HCT116 (cell line): ENCODE data around the gene POLA1. TPM values are rescaled to one million over a fixed set of nuclear protein-coding genes. Genes with fewer than 3 reads are reported as not detected.

Experiments used
- ATAC-seq: fragments of 200-7000 bp; cut with Tn5 transposase; 2 replicates; pipeline ENCODE4 v1.9.1; 2020; ENCODE audit warnings: mild to moderate bottlenecking, moderate library complexity
- BruUV-seq: library from RNA; stranded (reverse); fragments of 400-500 nt; replicated peaks from 2 replicates; lab custom pipeline; 2021; lab: Mats Ljungman, UMichigan
- CTCF ChIA-PET: fragments of 300-600 bp; sonication (Branson Sonifier 250); formaldehyde crosslinking; loops from one replicate; lab custom pipeline; 2021; ENCODE audit warnings: antibody characterized with exemption; lab: Charles Lee
- POLR2A ChIA-PET: fragments of 300-600, 350-600 bp; sonication (Branson Sonifier 250); formaldehyde crosslinking; loops from one replicate; lab custom pipeline; 2021; ENCODE audit warnings: antibody characterized with exemption; lab: Charles Lee
- RAD21 ChIA-PET, 2 experiments: fragments of 300-600 bp; sonication (Branson Sonifier 250); formaldehyde crosslinking; loops; one replicate each; lab custom pipeline; 2023; ENCODE audit warnings: low total read pairs in 2 of 2; ENCODE audit not compliant: uncharacterized antibody in 2 of 2, unreplicated experiment in 2 of 2, low non-redundant PET in 1 of 2; lab: Charles Lee
- DNase-seq: peaks from one replicate; pipeline ENCODE4 v3.0.0-alpha.2; 2010; ENCODE audit warnings: low read depth, low spot score
- H2AFZ ChIP-seq: fragments of 200-600 bp; shearing (Covaris generic), sonication (generic); 2 replicates; pipeline ENCODE4 v1.6.1; 2017; ENCODE audit warnings: low read depth, mixed run types, mixed read lengths, antibody characterized with exemption, low read length; ENCODE audit not compliant: poor library complexity, severe bottlenecking
- H3K27ac ChIP-seq: 2 replicates; pipeline ENCODE4 v1.5.1; 2012; ENCODE audit warnings: low read depth, low read length
- H3K27me3 ChIP-seq: fragments of 200-600 bp; sonication (generic); 2 replicates; pipeline ENCODE4 v1.6.1; 2016; ENCODE audit warnings: mixed run types, low read length, mixed read lengths; ENCODE audit not compliant: insufficient read depth
- H3K36me3 ChIP-seq, 2 experiments: fragments of 200-500 bp in 1 of 2; fragments of 200-600 bp in 1 of 2; sonication (Bioruptor generic) in 1 of 2; sonication (generic) in 1 of 2; 2 replicates each; pipeline versions ENCODE4 v1.5.1 to v1.6.1; 2014 to 2016; ENCODE audit warnings: low read length in 2 of 2, inconsistent platforms in 1 of 2, mixed read lengths in 1 of 2, mixed run types in 1 of 2; ENCODE audit not compliant: insufficient read depth in 2 of 2, control insufficient read depth in 1 of 2
- H3K4me1 ChIP-seq, 2 experiments: fragments of 200-600 bp in 1 of 2; sonication (generic) in 1 of 2; 2 replicates each; pipeline versions ENCODE4 v1.5.1 to v1.6.1; 2012 to 2017; ENCODE audit warnings: low read length in 2 of 2, inconsistent platforms in 1 of 2, mild to moderate bottlenecking in 1 of 2, mixed read lengths in 1 of 2, mixed run types in 1 of 2, moderate library complexity in 1 of 2; ENCODE audit not compliant: insufficient read depth in 2 of 2, control insufficient read depth in 1 of 2
- H3K4me2 ChIP-seq: fragments of 200-600 bp; sonication (generic); 2 replicates; pipeline ENCODE4 v1.6.1; 2017; ENCODE audit warnings: mixed run types, low read length, mixed read lengths
- H3K4me3 ChIP-seq, 2 experiments: fragments of 200-600 bp in 1 of 2; sonication (generic) in 1 of 2; replicated peaks in 1 of 2; 2 replicates each; pipeline ENCODE4 v1.5.1; 2011 to 2016; ENCODE audit warnings: low read length in 2 of 2, control low read depth in 1 of 2, low read depth in 1 of 2, mild to moderate bottlenecking in 1 of 2, mixed read lengths in 1 of 2, mixed run types in 1 of 2
- H3K79me2 ChIP-seq: fragments of 200-600 bp; sonication (generic); 2 replicates; pipeline ENCODE4 v1.6.1; 2017; ENCODE audit warnings: mild to moderate bottlenecking, mixed run types, low read length, moderate library complexity, mixed read lengths; ENCODE audit not compliant: insufficient read depth
- H3K9ac ChIP-seq: fragments of 200-600 bp; sonication (generic); 2 replicates; pipeline ENCODE4 v1.6.1; 2016; ENCODE audit warnings: low read length, mixed read lengths
- H3K9me2 ChIP-seq: fragments of 200-600 bp; sonication (generic), shearing (Covaris generic); 2 replicates; pipeline ENCODE4 v1.6.1; 2017; ENCODE audit warnings: mixed run types, mild to moderate bottlenecking, moderate library complexity; ENCODE audit not compliant: insufficient read depth
- H3K9me3 ChIP-seq, 2 experiments: fragments of 200-500 bp in 1 of 2; fragments of 200-600 bp in 1 of 2; sonication (Bioruptor generic) in 1 of 2; sonication (generic) in 1 of 2; 2 replicates each; pipeline ENCODE4 v1.6.1; 2014 to 2017; ENCODE audit warnings: low read length in 2 of 2, mixed read lengths in 2 of 2, inconsistent platforms in 1 of 2, low read depth in 1 of 2, mild to moderate bottlenecking in 1 of 2, mixed run types in 1 of 2, moderate library complexity in 1 of 2; ENCODE audit not compliant: control insufficient read depth in 1 of 2, insufficient read depth in 1 of 2
- H4K20me1 ChIP-seq: fragments of 200-600 bp; sonication (generic), shearing (Covaris generic); 2 replicates; pipeline ENCODE4 v1.6.1; 2017; ENCODE audit warnings: mixed run types, mild to moderate bottlenecking, moderate library complexity; ENCODE audit not compliant: insufficient read depth
- EZH2 ChIP-seq: fragments of 200-600 bp; sonication (generic); IDR thresholded peaks from 2 replicates; pipeline ENCODE4 v1.6.1; 2017; ENCODE audit warnings: antibody characterized with exemption, mixed run types
- JUND ChIP-seq: IDR thresholded peaks from 2 replicates; pipeline ENCODE4 v1.6.1; 2012
- POLR2AphosphoS5 ChIP-seq: IDR thresholded peaks from 2 replicates; pipeline ENCODE4 v1.6.1; 2011; ENCODE audit warnings: mild to moderate bottlenecking, low read depth, low read length, moderate library complexity
- RAD21 ChIP-seq: IDR thresholded peaks from 2 replicates; pipeline ENCODE4 v1.6.1; 2012; ENCODE audit warnings: low read depth, mild to moderate bottlenecking
- SIN3A ChIP-seq: IDR thresholded peaks from 2 replicates; pipeline ENCODE4 v1.6.1; 2012; ENCODE audit warnings: low read depth
- YY1 ChIP-seq: IDR thresholded peaks from 2 replicates; pipeline ENCODE4 v1.6.1; 2011; ENCODE audit warnings: low read length, low read depth, moderate library complexity, mild to moderate bottlenecking; ENCODE audit not compliant: insufficient replicate concordance; ENCODE audit errors: extremely low read depth
- ZNF274 ChIP-seq: fragments of 200-500 bp; sonication (Bioruptor generic); IDR thresholded peaks from 2 replicates; pipeline ENCODE4 v1.6.1; 2014; ENCODE audit warnings: mild to moderate bottlenecking, low read depth, low read length, inconsistent platforms
- intact Hi-C: fragments of 100-400 bp; cut with micrococcal nuclease; formaldehyde crosslinking; loops from 2 replicates; pipeline ENCODE4 v1.10.0; 2022
- total RNA-seq: library from RNA; stranded (reverse); gene quantifications from one replicate; pipeline ENCODE4 v1.2.1, GENCODE V29; 2021; ENCODE audit not compliant: unreplicated experiment
- TF ChIP-seq, protein P1 (sequence below): IDR thresholded peaks from 2 replicates; pipeline ENCODE4 v1.6.1; 2012
- TF ChIP-seq, protein P2 (sequence below): IDR thresholded peaks from 2 replicates; pipeline ENCODE4 v1.6.1; 2011; ENCODE audit warnings: mild to moderate bottlenecking, low read length, moderate library complexity; ENCODE audit not compliant: insufficient replicate concordance; ENCODE audit errors: extremely low read depth
- TF ChIP-seq, protein P3 (sequence below): IDR thresholded peaks from 2 replicates; pipeline ENCODE4 v1.6.1; 2012; ENCODE audit warnings: low read depth

The POLA1 gene
- total RNA-seq, 1 experiment from 2014 or later: 27.0 TPM

DNA sequence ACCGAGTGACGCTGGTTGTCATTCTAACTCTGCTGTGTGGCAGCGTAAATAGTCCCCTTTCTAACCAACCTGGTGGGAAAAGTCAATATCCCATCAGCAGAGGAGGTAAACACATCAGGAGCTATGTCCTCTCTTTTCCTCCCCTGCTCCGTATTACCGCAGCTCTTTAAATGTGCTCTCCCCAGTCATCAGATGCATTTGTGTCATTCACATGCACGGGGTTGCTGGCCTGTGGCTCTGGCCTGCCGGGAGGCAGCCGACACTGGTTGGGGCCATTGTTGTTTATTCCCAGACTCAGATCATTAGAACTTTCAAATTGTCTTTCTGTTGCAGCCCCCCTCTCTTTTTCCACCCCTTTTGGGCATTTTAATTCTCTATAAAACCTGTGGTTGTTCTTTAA is 300.2 kb downstream of the POLA1 start:
- RAD21 ChIA-PET: no interaction called here
- no peaks in the 10 kb centered on the region for H3K36me3 ChIP-seq
- BruUV-seq: no TSS peak
- H3K27ac ChIP-seq: no peak overlapping the region
- H3K27me3 ChIP-seq: no peaks in the 10 kb centered on the region
- ATAC-seq: no peak
- no peak overlapping the region for H3K4me2 ChIP-seq
- no peak overlapping the region for H3K9ac ChIP-seq
- POLR2A ChIA-PET: no interaction called here
- TF ChIP-seq POLR2AphosphoS5 (no peak), EZH2 (no peak), YY1 (no peak), SIN3A (no peak), JUND (no peak), RAD21 (no peak), ZNF274 (no peak)
- TF ChIP-seq, protein P1, sequence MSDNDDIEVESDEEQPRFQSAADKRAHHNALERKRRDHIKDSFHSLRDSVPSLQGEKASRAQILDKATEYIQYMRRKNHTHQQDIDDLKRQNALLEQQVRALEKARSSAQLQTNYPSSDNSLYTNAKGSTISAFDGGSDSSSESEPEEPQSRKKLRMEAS: no peak
- TF ChIP-seq, protein P2, sequence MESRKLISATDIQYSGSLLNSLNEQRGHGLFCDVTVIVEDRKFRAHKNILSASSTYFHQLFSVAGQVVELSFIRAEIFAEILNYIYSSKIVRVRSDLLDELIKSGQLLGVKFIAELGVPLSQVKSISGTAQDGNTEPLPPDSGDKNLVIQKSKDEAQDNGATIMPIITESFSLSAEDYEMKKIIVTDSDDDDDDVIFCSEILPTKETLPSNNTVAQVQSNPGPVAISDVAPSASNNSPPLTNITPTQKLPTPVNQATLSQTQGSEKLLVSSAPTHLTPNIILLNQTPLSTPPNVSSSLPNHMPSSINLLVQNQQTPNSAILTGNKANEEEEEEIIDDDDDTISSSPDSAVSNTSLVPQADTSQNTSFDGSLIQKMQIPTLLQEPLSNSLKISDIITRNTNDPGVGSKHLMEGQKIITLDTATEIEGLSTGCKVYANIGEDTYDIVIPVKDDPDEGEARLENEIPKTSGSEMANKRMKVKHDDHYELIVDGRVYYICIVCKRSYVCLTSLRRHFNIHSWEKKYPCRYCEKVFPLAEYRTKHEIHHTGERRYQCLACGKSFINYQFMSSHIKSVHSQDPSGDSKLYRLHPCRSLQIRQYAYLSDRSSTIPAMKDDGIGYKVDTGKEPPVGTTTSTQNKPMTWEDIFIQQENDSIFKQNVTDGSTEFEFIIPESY: no peak
- TF ChIP-seq, protein P3, sequence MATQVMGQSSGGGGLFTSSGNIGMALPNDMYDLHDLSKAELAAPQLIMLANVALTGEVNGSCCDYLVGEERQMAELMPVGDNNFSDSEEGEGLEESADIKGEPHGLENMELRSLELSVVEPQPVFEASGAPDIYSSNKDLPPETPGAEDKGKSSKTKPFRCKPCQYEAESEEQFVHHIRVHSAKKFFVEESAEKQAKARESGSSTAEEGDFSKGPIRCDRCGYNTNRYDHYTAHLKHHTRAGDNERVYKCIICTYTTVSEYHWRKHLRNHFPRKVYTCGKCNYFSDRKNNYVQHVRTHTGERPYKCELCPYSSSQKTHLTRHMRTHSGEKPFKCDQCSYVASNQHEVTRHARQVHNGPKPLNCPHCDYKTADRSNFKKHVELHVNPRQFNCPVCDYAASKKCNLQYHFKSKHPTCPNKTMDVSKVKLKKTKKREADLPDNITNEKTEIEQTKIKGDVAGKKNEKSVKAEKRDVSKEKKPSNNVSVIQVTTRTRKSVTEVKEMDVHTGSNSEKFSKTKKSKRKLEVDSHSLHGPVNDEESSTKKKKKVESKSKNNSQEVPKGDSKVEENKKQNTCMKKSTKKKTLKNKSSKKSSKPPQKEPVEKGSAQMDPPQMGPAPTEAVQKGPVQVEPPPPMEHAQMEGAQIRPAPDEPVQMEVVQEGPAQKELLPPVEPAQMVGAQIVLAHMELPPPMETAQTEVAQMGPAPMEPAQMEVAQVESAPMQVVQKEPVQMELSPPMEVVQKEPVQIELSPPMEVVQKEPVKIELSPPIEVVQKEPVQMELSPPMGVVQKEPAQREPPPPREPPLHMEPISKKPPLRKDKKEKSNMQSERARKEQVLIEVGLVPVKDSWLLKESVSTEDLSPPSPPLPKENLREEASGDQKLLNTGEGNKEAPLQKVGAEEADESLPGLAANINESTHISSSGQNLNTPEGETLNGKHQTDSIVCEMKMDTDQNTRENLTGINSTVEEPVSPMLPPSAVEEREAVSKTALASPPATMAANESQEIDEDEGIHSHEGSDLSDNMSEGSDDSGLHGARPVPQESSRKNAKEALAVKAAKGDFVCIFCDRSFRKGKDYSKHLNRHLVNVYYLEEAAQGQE: no peak
- no peaks in the 10 kb centered on the region for H4K20me1 ChIP-seq
- CTCF ChIA-PET: no interaction called here
- no peak overlapping the region for H3K4me3 ChIP-seq
- no peaks in the 10 kb centered on the region for H3K9me2 ChIP-seq
- no peaks in the 10 kb centered on the region for H3K9me3 ChIP-seq
- H3K4me1 ChIP-seq: no peaks in the 10 kb centered on the region
- no peak for DNase-seq
- intact Hi-C loops: no loop called here
- H3K79me2 ChIP-seq: no peaks in the 10 kb centered on the region
- no peak overlapping the region for H2AFZ ChIP-seq
